K562 (cell line): ENCODE measurements around the gene MLLT1. TPM values are rescaled to one million over a fixed set of nuclear protein-coding genes. Genes with fewer than 3 reads are reported as not detected.

Experiments
- ATAC-seq: fragments of 200-7000 bp; cut with Tn5 transposase; 3 replicates; pipeline ENCODE4 v1.9.1; 2020; ENCODE audit warnings: moderate library complexity
- BruUV-seq: library from RNA; stranded (reverse); fragments of 400-500 nt; replicated peaks from 2 replicates; lab custom pipeline; 2021; lab: Mats Ljungman, UMichigan
- CTCF ChIA-PET: fragments of 300-600 bp; formaldehyde crosslinking; extraction: SDS; loops from one replicate; lab custom pipeline; 2021; ENCODE audit warnings: low intra/inter-chr PET ratio; lab: Yijun Ruan, JAX
- POLR2A ChIA-PET: fragments of 300-600, 350-650 bp; sonication (Branson Sonifier 250); formaldehyde crosslinking; extraction: SDS; loops from one replicate; lab custom pipeline; 2021; ENCODE audit warnings: antibody characterized with exemption, inconsistent platforms; lab: Yijun Ruan, JAX
- DNase-seq, 4 experiments: peaks; one replicate each; pipeline versions ENCODE4 v3.0.0 to v3.0.0-alpha.2; 2011 to 2018; ENCODE audit warnings: low spot score in 3 of 4, mixed read lengths in 3 of 4; ENCODE audit errors: extremely low read depth in 1 of 4
- FAIRE-seq: peaks from 2 replicates; lab custom pipeline; 2011; peaks lifted over from hg19 to GRCh38; lab: Jason Lieb, UNC
- H2AFZ ChIP-seq: 2 replicates; pipeline ENCODE4 v1.6.0; 2011; ENCODE audit warnings: low read depth, low read length, control low read depth, inconsistent platforms
- H3K27ac ChIP-seq: fragments of 200-600 bp; 3 replicates; pipeline ENCODE4 v1.8.0; 2011; ENCODE audit warnings: low read depth, mild to moderate bottlenecking, control low read depth, inconsistent platforms, low read length, moderate library complexity, mixed read lengths; ENCODE audit errors: extremely low read depth
- H3K27me3 ChIP-seq, 2 experiments: fragments of 300-600 bp in 1 of 2; 2 replicates in 1 of 2; 3 replicates in 1 of 2; pipeline versions ENCODE4 v1.6.0 to v1.8.0; 2011; ENCODE audit warnings: inconsistent platforms in 2 of 2, low read length in 2 of 2, mild to moderate bottlenecking in 1 of 2, mixed read lengths in 1 of 2, moderate library complexity in 1 of 2; ENCODE audit not compliant: control insufficient read depth in 2 of 2, insufficient read depth in 2 of 2
- H3K36me3 ChIP-seq: fragments of 300-600 bp; 3 replicates; pipeline ENCODE4 v1.8.0; 2011; ENCODE audit warnings: mild to moderate bottlenecking, low read length, inconsistent platforms; ENCODE audit not compliant: control insufficient read depth, insufficient read depth
- H3K4me1 ChIP-seq, 2 experiments: fragments of 200-600 bp in 1 of 2; replicated peaks in 1 of 2; 2 replicates in 1 of 2; 3 replicates in 1 of 2; pipeline versions ENCODE4 v1.5.1 to v1.8.0; 2011; ENCODE audit warnings: inconsistent platforms in 2 of 2, low read length in 2 of 2, mild to moderate bottlenecking in 1 of 2, mixed read lengths in 1 of 2, moderate library complexity in 1 of 2; ENCODE audit not compliant: control insufficient read depth in 2 of 2, insufficient read depth in 2 of 2
- H3K4me2 ChIP-seq: 2 replicates; pipeline ENCODE4 v1.6.1; 2011; ENCODE audit warnings: low read length, control low read depth, inconsistent platforms, mixed read lengths; ENCODE audit not compliant: insufficient read depth
- H3K4me3 ChIP-seq: fragments of 200-600 bp; sonication (generic), shearing (Covaris generic); 2 replicates; pipeline ENCODE4 v1.5.1; 2016; ENCODE audit warnings: control low read depth, inconsistent platforms
- H3K79me2 ChIP-seq: fragments of 200-600 bp; 3 replicates; pipeline ENCODE4 v1.8.0; 2011; ENCODE audit warnings: low read length, inconsistent platforms; ENCODE audit not compliant: control insufficient read depth, insufficient read depth
- H3K9ac ChIP-seq, 2 experiments: 2 replicates each; pipeline versions ENCODE4 v1.6.0 to v1.6.1; 2011; ENCODE audit warnings: low read depth in 2 of 2, low read length in 2 of 2, control low read depth in 1 of 2, inconsistent platforms in 1 of 2, mild to moderate bottlenecking in 1 of 2, mixed read lengths in 1 of 2; ENCODE audit not compliant: insufficient read depth in 1 of 2
- H3K9me1 ChIP-seq: one replicate; pipeline ENCODE4 v1.6.0; 2011; ENCODE audit warnings: inconsistent platforms, mild to moderate bottlenecking, low read length, moderate library complexity; ENCODE audit not compliant: control insufficient read depth, insufficient read depth
- H3K9me3 ChIP-seq: replicated peaks from 2 replicates; pipeline ENCODE4 v1.5.1; 2011; ENCODE audit warnings: low read depth, low read length, inconsistent platforms; ENCODE audit not compliant: control insufficient read depth, insufficient read depth
- H4K20me1 ChIP-seq: replicated peaks from 2 replicates; pipeline ENCODE4 v1.6.1; 2011; ENCODE audit warnings: low read length, inconsistent platforms, mixed read lengths; ENCODE audit not compliant: control insufficient read depth, insufficient read depth
- CBX8 ChIP-seq: fragments of 200-600 bp; sonication (generic); IDR thresholded peaks from 2 replicates; pipeline ENCODE4 v1.6.1; 2012; ENCODE audit warnings: borderline replicate concordance, mixed run types, low read depth, mild to moderate bottlenecking, moderate library complexity, mixed read lengths, low read length, control low read depth, inconsistent platforms; ENCODE audit not compliant: poor library complexity, severe bottlenecking; ENCODE audit errors: extremely low read depth
- KLF10 ChIP-seq: fragments of 250-450 bp; sonication (Bioruptor Pico); IDR thresholded peaks from 2 replicates; pipeline ENCODE4 v1.6.1; 2021; ENCODE audit warnings: matching md5 sums
- PCBP2 ChIP-seq: fragments of 200-400 bp; formaldehyde crosslinking; IDR thresholded peaks from 2 replicates; pipeline ENCODE4 v1.6.1; 2018; ENCODE audit warnings: low read length, low read depth, mild to moderate bottlenecking, moderate library complexity; ENCODE audit not compliant: poor library complexity, severe bottlenecking
- ZEB2 ChIP-seq: fragments of 450-650 bp; IDR thresholded peaks from 2 replicates; pipeline ENCODE4 v1.6.1; 2016
- ZNF197 ChIP-seq: fragments of 200-800 bp; sonication (Bioruptor generic); IDR thresholded peaks from 2 replicates; pipeline ENCODE4 v1.6.1; 2016; ENCODE audit warnings: low read depth, missing genetic modification characterization, missing compliant biosample characterization
- ZNF212 ChIP-seq: fragments of 450-650 bp; formaldehyde crosslinking; IDR thresholded peaks from 2 replicates; pipeline ENCODE4 v1.4.0; 2020; ENCODE audit warnings: mild to moderate bottlenecking
- ZNF253 ChIP-seq: fragments of 250-450 bp; sonication (Bioruptor Pico); conservative IDR thresholded peaks from 2 replicates; pipeline ENCODE4 v1.6.1; 2021; ENCODE audit warnings: mild to moderate bottlenecking
- ZNF707 ChIP-seq: fragments of 250-450 bp; sonication (Bioruptor Pico); conservative IDR thresholded peaks from 2 replicates; pipeline ENCODE4 v1.8.0; 2022; ENCODE audit warnings: inconsistent platforms, mild to moderate bottlenecking, moderate library complexity
- WGBS: fragments of 100-300 bp; shearing (Covaris generic); methylation state at CpG from one replicate; pipeline ENCODE4 v1.1.6; 2016; ENCODE audit warnings: low coverage, mixed read lengths; ENCODE audit not compliant: insufficient coverage; ENCODE audit errors: missing lambda C conversion rate; 5-methylcytosine and 5-hydroxymethylcytosine counted together
- in situ Hi-C: fragments of 300-500 bp; cut with MboI; formaldehyde crosslinking; loops from 4 replicates; pipeline ENCODE4 v1.15.0; 2018; ENCODE audit warnings: inconsistent platforms, mixed read lengths
- intact Hi-C: fragments of 100-400 bp; cut with micrococcal nuclease; formaldehyde crosslinking; loops from 2 replicates; pipeline ENCODE4 v1.14.2; 2022
- polyA plus RNA-seq, 8 experiments: library from polyadenylated mRNA; depleted of rRNA in 4 of 8; stranded (reverse) in 5 of 8; unstranded in 3 of 8; fragments of >200 nt; fragmentation: Nextera tagmentation in 2 of 8; fragmentation: Illumina TruSeq in 1 of 8; extraction: Ambion mirVana in 2 of 8; extraction: Trizol in 1 of 8; gene quantifications; 2 replicates each; pipeline versions ENCODE4 v1.2.1 to v1.2.3, GENCODE V29; 2011 to 2014; ENCODE audit warnings: inconsistent platforms in 1 of 8, missing spikeins in 1 of 8
- total RNA-seq, 7 experiments: library from RNA; depleted of rRNA in 6 of 7; stranded (reverse); fragments of >200 nt in 6 of 7; fragmentation: Illumina TruSeq in 2 of 7; extraction: Trizol in 2 of 7; gene quantifications; 2 replicates each; pipeline versions ENCODE4 v1.2.1 to v1.2.3, GENCODE V29; 2011 to 2021; ENCODE audit warnings: low replicate concordance in 1 of 7
- TF ChIP-seq, protein P1 (sequence below): sonication (generic); formaldehyde crosslinking; IDR thresholded peaks from 2 replicates; pipeline ENCODE4 v1.8.1; 2023; ENCODE audit warnings: mild to moderate bottlenecking, missing genetic modification reagents

The MLLT1 gene
- total and polyA plus RNA-seq, 9 of the 15 experiments (the other 6 are each of a cell fraction or from before 2014, with no cell fraction given), result 0.23 to 63.5 (median 15.4) TPM

DNA sequence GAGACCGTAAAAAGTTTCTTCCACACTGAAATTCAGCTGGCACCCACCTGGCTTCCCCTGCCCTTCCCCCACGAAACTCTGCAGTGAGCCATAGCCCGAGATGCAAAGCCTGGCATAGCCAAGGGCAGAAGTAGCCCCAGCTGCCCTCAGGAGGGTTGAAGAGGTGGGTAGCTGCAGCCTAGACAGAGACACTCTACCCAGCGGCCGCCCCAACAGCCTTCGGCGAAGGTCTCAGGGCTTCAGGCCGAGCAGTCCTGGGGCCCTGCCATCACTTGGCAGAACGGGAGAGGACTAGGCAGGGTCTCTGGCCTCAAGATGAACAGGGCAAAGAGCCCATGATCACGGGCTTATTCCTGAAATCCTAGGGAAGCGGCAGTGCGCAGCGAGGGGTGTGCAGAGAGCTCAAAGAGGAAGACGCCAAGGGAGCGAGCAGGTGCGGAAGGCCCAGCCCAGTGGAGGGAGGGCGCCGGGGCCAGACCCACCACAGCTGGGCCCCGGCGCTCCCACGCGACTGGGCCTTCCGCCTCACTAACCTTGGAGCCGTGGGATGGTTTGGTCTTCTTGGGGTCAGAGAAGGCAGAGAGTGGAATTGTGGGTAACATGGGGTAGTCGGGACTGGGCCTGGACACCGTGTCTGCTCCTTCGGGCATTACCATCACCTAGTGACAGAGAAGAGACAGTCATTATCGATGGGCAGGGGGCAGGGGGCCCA lies 53.2 kb downstream of the MLLT1 start (continued):
- TF ChIP-seq, protein P1, sequence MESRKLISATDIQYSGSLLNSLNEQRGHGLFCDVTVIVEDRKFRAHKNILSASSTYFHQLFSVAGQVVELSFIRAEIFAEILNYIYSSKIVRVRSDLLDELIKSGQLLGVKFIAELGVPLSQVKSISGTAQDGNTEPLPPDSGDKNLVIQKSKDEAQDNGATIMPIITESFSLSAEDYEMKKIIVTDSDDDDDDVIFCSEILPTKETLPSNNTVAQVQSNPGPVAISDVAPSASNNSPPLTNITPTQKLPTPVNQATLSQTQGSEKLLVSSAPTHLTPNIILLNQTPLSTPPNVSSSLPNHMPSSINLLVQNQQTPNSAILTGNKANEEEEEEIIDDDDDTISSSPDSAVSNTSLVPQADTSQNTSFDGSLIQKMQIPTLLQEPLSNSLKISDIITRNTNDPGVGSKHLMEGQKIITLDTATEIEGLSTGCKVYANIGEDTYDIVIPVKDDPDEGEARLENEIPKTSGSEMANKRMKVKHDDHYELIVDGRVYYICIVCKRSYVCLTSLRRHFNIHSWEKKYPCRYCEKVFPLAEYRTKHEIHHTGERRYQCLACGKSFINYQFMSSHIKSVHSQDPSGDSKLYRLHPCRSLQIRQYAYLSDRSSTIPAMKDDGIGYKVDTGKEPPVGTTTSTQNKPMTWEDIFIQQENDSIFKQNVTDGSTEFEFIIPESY (CRISPR knock-in tag), result no peak
- TF ChIP-seq CBX8 (no peak), KLF10 (CRISPR knock-in tag) (no peak), ZNF253 (CRISPR knock-in tag) (no peak), ZNF707 (CRISPR knock-in tag) (no peak), ZNF212 (no peak)

DNA sequence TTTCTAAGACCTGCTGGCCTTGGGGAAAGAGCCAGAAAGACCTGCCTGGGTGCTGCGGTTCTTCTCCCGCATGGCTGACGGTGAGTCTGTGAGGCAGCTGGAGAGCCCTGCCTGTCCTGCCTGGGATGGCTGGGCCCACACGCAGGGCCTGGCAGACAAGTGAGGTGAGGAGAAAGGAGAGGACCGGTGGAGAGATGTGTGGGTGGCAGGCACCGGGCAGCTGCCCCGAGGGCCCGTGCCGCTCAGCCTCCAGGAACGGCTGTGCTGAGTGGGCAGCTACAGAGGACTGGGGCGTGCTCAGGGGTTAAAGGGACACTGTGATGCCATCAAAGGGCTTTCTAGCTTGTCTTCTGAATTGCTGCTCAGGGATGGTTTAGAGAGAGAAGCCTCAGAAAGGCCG lies 53.8 kb downstream of the MLLT1 start:
- Histone ChIP-seq H3K9me1 (no peaks in the 10 kb centered on the region), H3K4me2 (no peak overlapping the region), H3K9me3 (no peaks in the 10 kb centered on the region), H3K4me1 (peaks cover 0 to 38% of the 10 kb centered on the region in 2 experiments; a peak in 1 of 5 replicates), H3K36me3 (peaks cover 74% of the 10 kb centered on the region; the same call in 2 of the 3 replicates), H3K79me2 (peaks cover 11% of the 10 kb centered on the region), H3K9ac (peak overlapping the region in 1 of 2 experiments; percentile 26; a peak in 1 of 4 replicates), H4K20me1 (no peaks in the 10 kb centered on the region; the same call in none of the 2 replicates), H3K27me3 (no peaks in the 10 kb centered on the region), H3K27ac (no peak overlapping the region), H2AFZ (no peak overlapping the region), H3K4me3 (no peak overlapping the region)
- intact Hi-C loops (no loop called here), in situ Hi-C loops (no loop called here)
- no TSS peak for BruUV-seq
- ChIA-PET CTCF (no interaction called here), POLR2A (interaction anchor here (0.7 kb wide), 1 partner anchor 50 kb away, joined by 3 read pairs; no protein-coding TSS in a partner anchor)
- WGBS, result 90% methylated on average over 10 of the region's 12 CpGs
- FAIRE-seq, result no peak
- DNase-seq, result no peak
- TF ChIP-seq ZEB2 (no peak), ZNF197 (CRISPR knock-in tag) (no peak), PCBP2 (no peak)
- no peak for ATAC-seq
